ENCODE measurements around the gene RNGTT.

Gene RNGTT

GRCh38 chr6:88865275-88865674 is 98.1 kb downstream of the RNGTT start:
- Histone ChIP-seq H3K4me1 (ENCODE audit: control insufficient read depth, insufficient read depth, low read length) (peaks cover 18% of the 10 kb centered on the region), H3K9me3 (ENCODE audit: control insufficient read depth, insufficient read depth, low read depth, low read length) (no peaks in the 10 kb centered on the region), H3K27ac (ENCODE audit: extremely low read depth, low read depth, low read length) (no peak overlapping the region), H3K4me3 (ENCODE audit: low read depth, low read length) (no peak overlapping the region), H3K36me3 (ENCODE audit: control insufficient read depth in 2 of 2, insufficient read depth in 1 of 2, low read length in 2 of 2) (peaks cover 0 to 7% of the 10 kb centered on the region in 2 experiments; a peak in 1 of 3 replicates)
- POLR2A ChIA-PET, result no interaction called here
- CTCF ChIA-PET, result interaction anchor here (0.5 to 0.9 kb wide), 3 partner anchors 84 to 371 kb away, joined by 3 to 4 read pairs (median 3); no protein-coding TSS in a partner anchor
- TF ChIP-seq ZNF76 (tag by site-specific recombination; IDR thresholded peaks at IDR 0.05; ENCODE audit: borderline replicate concordance, low read depth) (no peak), ZNF274 (IDR thresholded peaks at IDR 0.05; ENCODE audit: low read length) (no peak), ZNF274 (tag by site-specific recombination; IDR thresholded peaks at IDR 0.05; ENCODE audit: borderline replicate concordance) (no peak), ZNF747 (tag by site-specific recombination; IDR thresholded peaks at IDR 0.05) (no peak), ZNF610 (tag by site-specific recombination; IDR thresholded peaks at IDR 0.05; ENCODE audit: borderline replicate concordance) (no peak), ZFP3 (tag by site-specific recombination; IDR thresholded peaks at IDR 0.05; ENCODE audit: low read depth) (no peak), ZNF223 (tag by site-specific recombination; IDR thresholded peaks at IDR 0.05) (no peak), ZNF48 (tag by site-specific recombination; IDR thresholded peaks at IDR 0.05) (no peak), ZSCAN4 (tag by site-specific recombination; IDR thresholded peaks at IDR 0.05) (no peak), ZNF10 (tag by site-specific recombination; IDR thresholded peaks at IDR 0.05) (no peak)
- TF ChIP-seq, protein P1, sequence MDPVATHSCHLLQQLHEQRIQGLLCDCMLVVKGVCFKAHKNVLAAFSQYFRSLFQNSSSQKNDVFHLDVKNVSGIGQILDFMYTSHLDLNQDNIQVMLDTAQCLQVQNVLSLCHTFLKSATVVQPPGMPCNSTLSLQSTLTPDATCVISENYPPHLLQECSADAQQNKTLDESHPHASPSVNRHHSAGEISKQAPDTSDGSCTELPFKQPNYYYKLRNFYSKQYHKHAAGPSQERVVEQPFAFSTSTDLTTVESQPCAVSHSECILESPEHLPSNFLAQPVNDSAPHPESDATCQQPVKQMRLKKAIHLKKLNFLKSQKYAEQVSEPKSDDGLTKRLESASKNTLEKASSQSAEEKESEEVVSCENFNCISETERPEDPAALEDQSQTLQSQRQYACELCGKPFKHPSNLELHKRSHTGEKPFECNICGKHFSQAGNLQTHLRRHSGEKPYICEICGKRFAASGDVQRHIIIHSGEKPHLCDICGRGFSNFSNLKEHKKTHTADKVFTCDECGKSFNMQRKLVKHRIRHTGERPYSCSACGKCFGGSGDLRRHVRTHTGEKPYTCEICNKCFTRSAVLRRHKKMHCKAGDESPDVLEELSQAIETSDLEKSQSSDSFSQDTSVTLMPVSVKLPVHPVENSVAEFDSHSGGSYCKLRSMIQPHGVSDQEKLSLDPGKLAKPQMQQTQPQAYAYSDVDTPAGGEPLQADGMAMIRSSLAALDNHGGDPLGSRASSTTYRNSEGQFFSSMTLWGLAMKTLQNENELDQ (tag by site-specific recombination; IDR thresholded peaks at IDR 0.05; ENCODE audit: low read depth), result no peak

- TF ChIP-seq, protein P2, sequence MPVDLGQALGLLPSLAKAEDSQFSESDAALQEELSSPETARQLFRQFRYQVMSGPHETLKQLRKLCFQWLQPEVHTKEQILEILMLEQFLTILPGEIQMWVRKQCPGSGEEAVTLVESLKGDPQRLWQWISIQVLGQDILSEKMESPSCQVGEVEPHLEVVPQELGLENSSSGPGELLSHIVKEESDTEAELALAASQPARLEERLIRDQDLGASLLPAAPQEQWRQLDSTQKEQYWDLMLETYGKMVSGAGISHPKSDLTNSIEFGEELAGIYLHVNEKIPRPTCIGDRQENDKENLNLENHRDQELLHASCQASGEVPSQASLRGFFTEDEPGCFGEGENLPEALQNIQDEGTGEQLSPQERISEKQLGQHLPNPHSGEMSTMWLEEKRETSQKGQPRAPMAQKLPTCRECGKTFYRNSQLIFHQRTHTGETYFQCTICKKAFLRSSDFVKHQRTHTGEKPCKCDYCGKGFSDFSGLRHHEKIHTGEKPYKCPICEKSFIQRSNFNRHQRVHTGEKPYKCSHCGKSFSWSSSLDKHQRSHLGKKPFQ (tag by site-specific recombination; IDR thresholded peaks at IDR 0.05), result no peak
- POLR2A ChIA-PET, result no interaction called here
- H3K4me3 ChIP-seq (ENCODE audit: low read depth, low read length), result no peak overlapping the region
- H3K4me1 ChIP-seq (ENCODE audit: control insufficient read depth, insufficient read depth, low read length), result peaks cover 12% of the 10 kb centered on the region
- H3K9me3 ChIP-seq (ENCODE audit: control insufficient read depth, insufficient read depth, low read depth, low read length), result no peaks in the 10 kb centered on the region
- H3K36me3 ChIP-seq (ENCODE audit: control insufficient read depth in 2 of 2, insufficient read depth in 1 of 2, low read length in 2 of 2), result peaks cover 0 to 7% of the 10 kb centered on the region in 2 experiments; a peak in 1 of 3 replicates
- no peak overlapping the region for H3K27ac ChIP-seq (ENCODE audit: extremely low read depth, low read depth, low read length)
- CTCF ChIA-PET, result interaction anchor here (0.5 to 0.9 kb wide), 3 partner anchors 83 to 370 kb away, joined by 3 to 4 read pairs (median 3); no protein-coding TSS in a partner anchor
Observed at GRCh38 chr6:88864359-88865054, 98.9 kb downstream of the RNGTT start.

DNA sequence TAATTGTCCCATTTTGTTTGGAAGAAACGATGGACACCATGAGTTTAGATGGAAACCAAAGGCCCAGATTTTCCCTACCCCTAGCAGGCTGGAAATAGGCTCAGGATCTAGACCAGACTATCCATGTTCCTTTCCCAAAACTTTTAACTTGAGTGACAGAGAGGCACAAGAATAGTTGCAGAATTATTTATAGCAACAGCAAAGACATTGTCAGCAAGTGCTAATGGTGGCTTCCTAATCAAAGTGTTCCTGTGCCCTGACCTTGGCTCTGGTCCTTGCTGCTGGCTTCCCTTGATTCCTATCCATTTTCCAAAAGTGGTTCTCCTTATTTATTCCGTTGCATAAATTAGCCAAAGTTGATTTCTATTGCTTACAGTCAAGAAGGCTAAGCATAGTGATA is 103.1 kb downstream of the RNGTT start:
- POLR2A ChIA-PET, result no interaction called here
- H3K36me3 ChIP-seq (ENCODE audit: control insufficient read depth in 2 of 2, insufficient read depth in 1 of 2, low read length in 2 of 2), result peaks cover 0 to 7% of the 10 kb centered on the region in 2 experiments; a peak in 1 of 3 replicates
- H3K4me3 ChIP-seq (ENCODE audit: low read depth, low read length), result no peak overlapping the region
- H3K4me1 ChIP-seq (ENCODE audit: control insufficient read depth, insufficient read depth, low read length), result peaks cover 4% of the 10 kb centered on the region; the same call in 1 of the 2 replicates
- CTCF ChIA-PET, result interaction anchor here (0.6 to 3.2 kb wide), 2 partner anchors 10 to 80 kb away, joined by 3 to 32 read pairs; no protein-coding TSS in a partner anchor
- H3K27ac ChIP-seq (ENCODE audit: extremely low read depth, low read depth, low read length), result no peak overlapping the region
- H3K9me3 ChIP-seq (ENCODE audit: control insufficient read depth, insufficient read depth, low read depth, low read length), result no peaks in the 10 kb centered on the region
- no peak for TF ChIP-seq ZNF621 (tag by site-specific recombination; IDR thresholded peaks at IDR 0.05)
- TF ChIP-seq ZNF776 (tag by site-specific recombination; IDR thresholded peaks at IDR 0.05; ENCODE audit: borderline replicate concordance), result no peak
- no peak for TF ChIP-seq ZNF140 (tag by site-specific recombination; IDR thresholded peaks at IDR 0.05)
- no peak for TF ChIP-seq ZNF600 (tag by site-specific recombination; IDR thresholded peaks at IDR 0.05)
- TF ChIP-seq ZNF658 (tag by site-specific recombination; IDR thresholded peaks at IDR 0.05), result no peak
- TF ChIP-seq ZNF571 (tag by site-specific recombination; IDR thresholded peaks at IDR 0.05), result no peak
- TF ChIP-seq ZNF266 (tag by site-specific recombination; IDR thresholded peaks at IDR 0.05; ENCODE audit: low read depth), result no peak

Measured in HEK293 (cell line).